GM18502 (cell line): Measurements from ENCODE around the gene SYNDIG1.

Experiments
- ATAC-seq: cut with Tn5 transposase; IDR thresholded peaks from one replicate; pipeline ENCODE4 v1.9.1; 2021; ENCODE audit warnings: mild to moderate bottlenecking; ENCODE audit not compliant: unreplicated experiment, poor library complexity

Gene SYNDIG1

GRCh38 chr20:24518515-24518914, 49.1 kb downstream of the SYNDIG1 start:
- ATAC-seq, result no peak

GRCh38 chr20:24519476-24519875, 50.0 kb downstream of the SYNDIG1 start:
- ATAC-seq, result no peak

- no peak for ATAC-seq
Observed at GRCh38 chr20:24521032-24521431, 51.6 kb downstream of the SYNDIG1 start.

GRCh38 chr20:24522452-24523330, 53.3 kb downstream of the SYNDIG1 start:
- no peak for ATAC-seq

GRCh38 chr20:24523661-24524060, 54.2 kb downstream of the SYNDIG1 start:
- no peak for ATAC-seq

GRCh38 chr20:24528583-24529368, 59.3 kb downstream of the SYNDIG1 start:
- ATAC-seq, result no peak

GRCh38 chr20:24529369-24529719, 59.9 kb downstream of the SYNDIG1 start:
- no peak for ATAC-seq

GRCh38 chr20:24530131-24530680, 60.8 kb downstream of the SYNDIG1 start:
- no peak for ATAC-seq

GRCh38 chr20:24531202-24531601, 61.8 kb downstream of the SYNDIG1 start:
- ATAC-seq, result no peak

- ATAC-seq, result no peak
Observed at GRCh38 chr20:24531631-24532419, 62.4 kb downstream of the SYNDIG1 start.

GRCh38 chr20:24533449-24533848, 64.0 kb downstream of the SYNDIG1 start:
- no peak for ATAC-seq

- ATAC-seq, result no peak
Observed at GRCh38 chr20:24534282-24534681, 64.9 kb downstream of the SYNDIG1 start.

- no peak for ATAC-seq
Observed at GRCh38 chr20:24535941-24536730, 66.7 kb downstream of the SYNDIG1 start.

GRCh38 chr20:24537210-24537609, 67.8 kb downstream of the SYNDIG1 start:
- no peak for ATAC-seq

GRCh38 chr20:24542721-24543120, 73.3 kb downstream of the SYNDIG1 start:
- ATAC-seq, result no peak

- ATAC-seq, result no peak
Observed at GRCh38 chr20:24543168-24543567, 73.7 kb downstream of the SYNDIG1 start.

GRCh38 chr20:24543741-24544140, 74.3 kb downstream of the SYNDIG1 start:
- no peak for ATAC-seq

GRCh38 chr20:24544371-24544770, 74.9 kb downstream of the SYNDIG1 start:
- no peak for ATAC-seq

GRCh38 chr20:24545168-24545567, 75.7 kb downstream of the SYNDIG1 start:
- no peak for ATAC-seq
